Skeletal muscle tissue (tissue), 4 donors: ENCODE measurements around the gene AK2. TPM values are rescaled to one million over a fixed set of nuclear protein-coding genes. Genes with fewer than 3 reads are reported as not detected.

Source experiments
- H3K27ac ChIP-seq: one replicate; pipeline ENCODE4 v1.7.0; 2013; ENCODE audit warnings: mild to moderate bottlenecking, low read depth, low read length, inconsistent platforms
- H3K27me3 ChIP-seq, 3 donors: one replicate each; pipeline ENCODE4 v1.7.0; 2013; ENCODE audit warnings: low read length in 3 of 3; ENCODE audit not compliant: control insufficient read depth in 3 of 3, insufficient read depth in 3 of 3
- H3K36me3 ChIP-seq, 3 donors: one replicate each; pipeline ENCODE4 v1.7.0; 2013; ENCODE audit warnings: low read length in 3 of 3; ENCODE audit not compliant: control insufficient read depth in 3 of 3, insufficient read depth in 3 of 3
- H3K4me1 ChIP-seq, 3 donors: one replicate each; pipeline ENCODE4 v1.7.0; 2013; ENCODE audit warnings: low read length in 3 of 3, mild to moderate bottlenecking in 3 of 3; ENCODE audit not compliant: control insufficient read depth in 3 of 3, insufficient read depth in 3 of 3
- H3K4me3 ChIP-seq, 3 donors: one replicate each; pipeline ENCODE4 v1.7.0; 2013; ENCODE audit warnings: low read length in 3 of 3
- H3K9ac ChIP-seq, 3 donors: one replicate each; pipeline ENCODE4 v1.7.0; 2013; ENCODE audit warnings: low read length in 3 of 3, mild to moderate bottlenecking in 3 of 3, moderate library complexity in 2 of 3, low read depth in 1 of 3
- H3K9me3 ChIP-seq, 3 donors: one replicate each; pipeline ENCODE4 v1.7.0; 2013; ENCODE audit warnings: low read length in 3 of 3; ENCODE audit not compliant: control insufficient read depth in 3 of 3
- total RNA-seq: library from RNA; depleted of rRNA; stranded (reverse); fragments of >200 nt; gene quantifications from one replicate; pipeline ENCODE4 v1.2.3, GENCODE V29; 2014
- donor health status: Osteomylitis.

Gene AK2
- 64.2 TPM for total RNA-seq

DNA sequence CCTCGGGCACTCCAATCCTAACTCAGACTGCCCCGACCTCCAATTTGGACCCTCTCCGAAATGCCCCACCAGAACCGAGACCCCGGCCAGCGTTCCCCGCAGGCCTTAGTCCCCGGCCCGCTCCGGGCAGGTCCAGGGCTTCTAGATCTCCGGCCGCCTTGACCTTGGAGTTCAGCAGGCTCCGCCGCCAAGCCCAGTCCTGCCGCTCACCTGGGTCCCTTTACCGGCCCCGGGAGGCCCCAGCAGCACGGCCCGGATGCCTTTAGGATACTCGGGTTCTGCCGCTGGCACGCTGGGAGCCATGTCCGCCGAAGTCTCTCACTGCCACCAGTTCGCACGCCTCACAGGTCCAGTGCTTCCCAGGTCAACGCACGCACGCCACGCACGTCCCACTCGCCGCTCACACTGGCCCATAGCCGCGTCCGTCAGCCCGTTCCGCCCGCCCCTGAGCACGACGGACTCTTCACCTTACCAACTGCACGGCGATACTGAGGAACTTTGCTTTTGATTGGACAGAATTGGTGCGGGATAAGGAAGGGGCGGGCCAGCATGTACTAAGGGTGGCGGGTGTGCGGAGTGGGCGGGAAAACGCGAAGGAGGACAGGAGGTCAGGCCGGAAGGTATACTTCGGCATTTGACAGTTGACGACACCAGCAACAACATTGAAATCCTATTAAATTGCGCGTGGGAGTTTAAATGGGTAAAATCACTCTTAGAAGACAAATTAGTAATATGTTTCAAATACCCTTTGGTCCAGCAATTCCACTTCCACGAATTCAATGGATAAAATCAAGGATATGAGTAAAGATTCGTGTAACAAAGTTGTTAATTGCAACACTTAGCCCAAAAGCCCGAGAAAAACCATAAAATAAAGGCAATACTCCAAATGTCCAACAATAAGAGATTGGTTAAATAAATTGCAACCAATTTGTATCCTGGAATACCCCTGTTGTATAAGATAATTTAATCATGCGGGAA, at the start of gene AK2:
Gene AK2 (minus strand): TSS at position 358 of the 978 bp plus-strand sequence. CDS start 55 bp downstream, at position 303.
- H3K27ac ChIP-seq = peak within 1 kb of the TSS; percentile 90
- H3K9ac ChIP-seq = peak within 1 kb of the TSS; percentile 94 to 96 (median 94)
- H3K36me3 ChIP-seq = peaks cover 0 to 4% (median 3%) of the 10 kb centered on the region in 3 donors
- peak within 1 kb of the TSS; percentile 89 to 93 (median 90) for H3K4me3 ChIP-seq
- H3K9me3 ChIP-seq = no peaks in the 10 kb centered on the region
- peaks cover 18 to 30% (median 29%) of the 10 kb centered on the region in 3 donors for H3K4me1 ChIP-seq
- no peaks in the 10 kb centered on the region for H3K27me3 ChIP-seq

DNA sequence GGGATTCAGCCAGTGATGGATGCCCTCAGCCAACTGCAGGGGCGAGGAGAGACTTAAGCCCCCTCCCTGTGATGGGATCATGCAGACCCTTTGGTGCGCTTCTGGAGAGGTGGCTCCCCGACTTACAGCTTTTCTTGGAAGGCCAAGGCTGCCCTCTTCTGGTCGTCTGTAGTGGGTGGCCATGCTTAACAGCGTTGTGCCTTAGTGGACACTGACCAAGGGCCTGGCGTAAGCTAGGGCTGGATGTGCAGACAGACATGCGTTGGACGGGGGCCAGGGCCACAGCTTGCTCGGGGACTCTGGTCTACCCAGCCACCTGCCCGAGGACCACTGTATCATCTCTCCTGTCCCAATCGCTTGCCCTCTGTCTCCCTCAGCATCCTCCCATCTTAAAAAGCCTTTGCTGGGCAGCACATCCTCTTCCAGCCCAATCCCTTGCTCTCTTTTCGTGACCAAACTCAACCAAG, 49.7 kb upstream of the AK2 start:
- peaks cover 0 to 5% (median 0%) of the 10 kb centered on the region in 3 donors for H3K36me3 ChIP-seq
- peak overlapping the region in 1 of 3 donors; percentile 23 for H3K9ac ChIP-seq
- H3K4me3 ChIP-seq = no peak overlapping the region
- peaks cover 3 to 30% (median 13%) of the 10 kb centered on the region in 3 donors for H3K4me1 ChIP-seq
- no peak overlapping the region for H3K27ac ChIP-seq
- H3K27me3 ChIP-seq = no peaks in the 10 kb centered on the region
- H3K9me3 ChIP-seq = no peaks in the 10 kb centered on the region

DNA sequence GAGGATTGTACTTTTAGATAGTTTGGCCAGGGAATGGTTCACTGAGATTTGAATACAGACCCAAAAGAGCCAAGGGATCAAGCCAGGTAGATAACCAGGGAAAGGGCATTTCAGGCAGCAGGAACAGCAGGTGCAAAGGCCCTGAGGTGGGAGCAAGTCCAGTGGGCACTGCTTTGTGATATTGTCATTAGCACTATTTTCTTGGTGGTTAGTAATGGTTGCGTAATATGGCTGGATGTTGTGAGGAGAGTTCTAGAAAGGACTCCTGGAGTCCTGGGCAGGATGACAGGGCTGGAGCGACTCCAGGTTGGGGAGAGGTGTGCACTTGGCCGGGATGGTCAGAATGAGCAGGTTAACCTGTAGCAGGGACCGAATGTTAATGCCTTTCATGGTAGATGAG, 48.6 kb upstream of the AK2 start:
- no peaks in the 10 kb centered on the region for H3K27me3 ChIP-seq
- no peak overlapping the region for H3K27ac ChIP-seq
- H3K36me3 ChIP-seq = peaks cover 0 to 5% (median 0%) of the 10 kb centered on the region in 3 donors
- no peak overlapping the region for H3K4me3 ChIP-seq
- H3K4me1 ChIP-seq = peaks cover 12 to 35% (median 21%) of the 10 kb centered on the region in 3 donors
- no peaks in the 10 kb centered on the region for H3K9me3 ChIP-seq
- no peak overlapping the region for H3K9ac ChIP-seq

DNA sequence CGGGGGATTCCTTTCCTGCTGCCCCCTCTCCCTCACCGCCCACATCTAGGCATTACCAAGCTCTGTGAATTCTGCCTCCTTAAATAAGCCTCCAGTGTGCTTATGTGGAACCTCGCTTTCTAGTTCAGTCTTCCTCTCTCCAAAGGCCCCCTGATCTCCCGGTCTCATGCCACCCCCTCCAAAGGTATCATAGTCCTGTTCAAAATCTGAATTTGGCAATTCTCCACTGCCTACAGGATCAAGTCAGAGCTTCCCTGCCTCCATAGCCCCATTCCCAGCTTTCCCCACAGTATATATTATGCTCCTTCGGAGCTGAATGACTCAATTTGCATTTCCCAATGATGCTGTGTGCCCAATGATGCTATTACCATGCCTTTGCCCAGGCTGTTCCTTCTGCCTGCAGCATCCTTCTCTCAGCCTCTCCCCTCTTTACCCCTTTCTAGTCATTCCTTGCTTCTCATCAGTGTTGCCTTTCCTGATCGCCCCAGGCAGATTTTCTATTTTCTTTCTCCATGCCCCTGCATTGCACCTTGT, 46.0 kb upstream of the AK2 start:
- H3K36me3 ChIP-seq = no peaks in the 10 kb centered on the region
- no peak overlapping the region for H3K4me3 ChIP-seq
- no peaks in the 10 kb centered on the region for H3K9me3 ChIP-seq
- no peak overlapping the region for H3K27ac ChIP-seq
- H3K4me1 ChIP-seq = peaks cover 14 to 23% (median 18%) of the 10 kb centered on the region in 3 donors
- H3K27me3 ChIP-seq = no peaks in the 10 kb centered on the region
- H3K9ac ChIP-seq = peak overlapping the region in 1 of 3 donors; percentile 33

DNA sequence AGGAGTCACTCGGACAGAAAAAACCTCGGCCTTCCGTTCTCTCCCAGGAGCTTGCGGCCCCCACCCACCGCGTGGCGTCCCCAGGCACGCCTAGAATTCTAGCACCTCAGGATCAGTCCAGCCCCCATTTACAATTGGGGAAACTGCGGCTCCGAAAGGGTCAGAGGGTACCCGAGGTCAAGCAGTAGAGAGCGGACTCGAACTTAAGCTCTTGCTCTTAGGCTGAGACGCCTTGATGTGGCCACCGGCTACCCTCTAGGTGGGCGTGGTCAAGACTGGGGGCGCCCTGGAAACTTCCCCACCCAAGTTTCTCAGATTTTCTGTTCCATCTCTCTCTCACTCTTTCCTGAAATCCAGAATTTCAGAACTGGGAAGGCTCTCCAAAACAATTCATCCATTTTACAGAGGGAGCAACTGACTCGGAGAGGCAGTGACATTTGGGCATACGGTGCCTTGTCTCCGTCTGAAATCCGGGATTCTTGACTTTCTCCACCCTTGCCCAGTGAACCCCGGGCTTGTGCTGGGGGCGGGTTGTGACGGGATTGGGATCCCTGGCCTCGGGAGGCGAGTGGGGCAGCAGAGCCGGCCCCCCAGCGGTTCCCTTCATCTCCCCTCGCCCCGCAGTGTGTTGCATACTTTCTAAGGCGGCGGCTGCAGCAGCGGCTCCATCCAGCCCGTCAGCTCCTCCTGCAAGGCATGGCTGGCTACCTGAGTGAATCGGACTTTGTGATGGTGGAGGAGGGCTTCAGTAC, 45.0 kb upstream of the AK2 start:
- peak overlapping the region; percentile 79 to 90 (median 85) for H3K9ac ChIP-seq
- H3K27me3 ChIP-seq = no peaks in the 10 kb centered on the region
- H3K4me3 ChIP-seq = peak overlapping the region; percentile 87 to 96 (median 95)
- no peaks in the 10 kb centered on the region for H3K36me3 ChIP-seq
- no peak overlapping the region for H3K27ac ChIP-seq
- H3K9me3 ChIP-seq = no peaks in the 10 kb centered on the region
- peaks cover 14 to 23% (median 18%) of the 10 kb centered on the region in 3 donors for H3K4me1 ChIP-seq

DNA sequence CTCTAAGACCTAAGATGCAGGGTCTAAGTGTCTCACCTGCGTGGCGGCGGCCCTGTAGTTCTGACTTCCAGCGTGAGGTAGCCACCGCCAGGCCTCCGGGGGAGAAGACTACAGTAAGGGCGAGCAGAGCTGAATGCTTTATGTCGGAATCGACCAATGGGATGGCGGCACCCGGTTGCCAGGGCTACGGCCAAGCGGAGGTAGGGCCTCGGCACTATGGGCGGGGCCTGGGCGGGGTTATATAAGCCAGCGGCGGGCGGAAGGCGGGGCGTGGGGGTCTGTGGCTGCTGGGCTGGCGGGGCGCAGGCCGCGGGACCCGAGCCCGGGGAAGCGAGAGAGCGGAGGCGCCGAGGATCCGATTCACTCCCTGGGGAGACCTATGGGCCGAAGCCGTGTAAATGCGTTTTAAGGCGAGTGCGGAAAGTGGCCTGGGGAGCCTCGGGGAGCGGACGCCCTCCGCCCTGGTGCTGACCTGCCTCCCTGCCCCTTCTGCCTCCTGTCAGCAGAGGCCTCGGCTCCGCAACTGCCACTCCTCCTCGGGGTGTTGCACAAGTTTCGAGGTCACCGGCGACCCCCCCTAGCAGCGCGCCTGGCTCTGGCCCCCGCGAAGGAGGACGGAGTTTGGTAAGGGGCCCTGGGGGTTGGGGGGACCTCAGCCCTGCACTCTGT, 44.3 kb upstream of the AK2 start, which contains the start of gene AZIN2:
Gene AZIN2 (plus strand): TSS at position 269 of the 669 bp plus-strand sequence. CDS start 1,097 bp downstream, outside the sequence.
- H3K27me3 ChIP-seq = no peaks in the 10 kb centered on the region
- H3K27ac ChIP-seq = no peak within 1 kb of the TSS
- H3K9me3 ChIP-seq = no peaks in the 10 kb centered on the region
- H3K36me3 ChIP-seq = no peaks in the 10 kb centered on the region
- H3K4me1 ChIP-seq = peaks cover 14 to 23% (median 18%) of the 10 kb centered on the region in 3 donors
- peak within 1 kb of the TSS; percentile 79 to 90 (median 85) for H3K9ac ChIP-seq
- peak within 1 kb of the TSS; percentile 87 to 96 (median 95) for H3K4me3 ChIP-seq

DNA sequence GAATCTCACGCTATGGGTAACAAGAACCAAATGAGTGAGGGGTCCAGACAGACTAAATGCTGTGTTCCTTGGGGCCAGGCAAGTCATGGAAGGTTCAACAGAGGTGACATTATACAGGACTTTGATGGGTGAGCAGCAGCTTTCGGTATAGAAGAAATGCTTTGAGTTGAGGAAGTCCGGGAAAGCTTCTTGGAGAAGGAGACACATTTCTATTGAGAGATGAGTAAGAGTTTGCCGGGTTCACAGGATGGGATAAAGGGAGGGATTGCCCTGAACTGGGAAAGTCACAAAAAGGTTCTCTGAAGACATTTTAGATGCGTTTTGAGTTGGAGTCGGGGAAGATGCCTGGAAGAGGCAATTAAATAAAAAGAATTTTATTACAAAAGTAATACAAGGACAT, 43.7 kb upstream of the AK2 start:
- H3K9me3 ChIP-seq = no peaks in the 10 kb centered on the region
- H3K9ac ChIP-seq = peak overlapping the region; percentile 69 to 90 (median 79)
- H3K27me3 ChIP-seq = no peaks in the 10 kb centered on the region
- no peaks in the 10 kb centered on the region for H3K36me3 ChIP-seq
- no peak overlapping the region for H3K27ac ChIP-seq
- H3K4me1 ChIP-seq = peaks cover 14 to 23% (median 18%) of the 10 kb centered on the region in 3 donors
- H3K4me3 ChIP-seq = peak overlapping the region; percentile 87 to 96 (median 95)

DNA sequence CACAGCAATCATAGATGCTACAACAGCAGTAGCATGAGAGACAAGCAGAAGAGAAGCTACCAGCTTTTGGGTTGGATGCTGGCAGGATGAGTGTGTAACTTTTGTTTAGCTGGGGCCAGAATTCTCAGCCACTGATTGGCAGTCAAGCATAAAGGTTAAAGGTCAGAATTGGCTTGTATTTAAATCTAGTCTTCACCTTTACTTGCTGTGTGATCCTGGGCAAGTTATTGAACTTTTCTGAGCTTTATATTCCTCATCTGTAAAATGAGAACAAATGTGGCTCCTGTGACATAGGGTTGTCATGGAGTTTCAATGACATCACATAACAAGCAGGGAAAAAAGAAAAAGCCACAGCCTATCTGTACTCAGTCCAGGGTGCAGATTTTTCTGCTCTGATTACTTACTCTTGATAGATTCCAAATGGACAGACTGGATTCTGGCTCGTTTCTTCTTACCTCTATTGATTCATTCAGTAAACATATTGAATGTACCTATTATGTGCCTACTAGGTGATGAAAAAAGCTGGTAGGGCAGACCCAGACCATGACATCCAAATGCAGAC, 41.4 kb upstream of the AK2 start:
- H3K9ac ChIP-seq = no peak overlapping the region
- no peak overlapping the region for H3K27ac ChIP-seq
- no peak overlapping the region for H3K4me3 ChIP-seq
- H3K9me3 ChIP-seq = no peaks in the 10 kb centered on the region
- H3K36me3 ChIP-seq = no peaks in the 10 kb centered on the region
- peaks cover 14 to 23% (median 18%) of the 10 kb centered on the region in 3 donors for H3K4me1 ChIP-seq
- H3K27me3 ChIP-seq = no peaks in the 10 kb centered on the region
